Measurements from ENCODE around the gene CNIH4.

DNA sequence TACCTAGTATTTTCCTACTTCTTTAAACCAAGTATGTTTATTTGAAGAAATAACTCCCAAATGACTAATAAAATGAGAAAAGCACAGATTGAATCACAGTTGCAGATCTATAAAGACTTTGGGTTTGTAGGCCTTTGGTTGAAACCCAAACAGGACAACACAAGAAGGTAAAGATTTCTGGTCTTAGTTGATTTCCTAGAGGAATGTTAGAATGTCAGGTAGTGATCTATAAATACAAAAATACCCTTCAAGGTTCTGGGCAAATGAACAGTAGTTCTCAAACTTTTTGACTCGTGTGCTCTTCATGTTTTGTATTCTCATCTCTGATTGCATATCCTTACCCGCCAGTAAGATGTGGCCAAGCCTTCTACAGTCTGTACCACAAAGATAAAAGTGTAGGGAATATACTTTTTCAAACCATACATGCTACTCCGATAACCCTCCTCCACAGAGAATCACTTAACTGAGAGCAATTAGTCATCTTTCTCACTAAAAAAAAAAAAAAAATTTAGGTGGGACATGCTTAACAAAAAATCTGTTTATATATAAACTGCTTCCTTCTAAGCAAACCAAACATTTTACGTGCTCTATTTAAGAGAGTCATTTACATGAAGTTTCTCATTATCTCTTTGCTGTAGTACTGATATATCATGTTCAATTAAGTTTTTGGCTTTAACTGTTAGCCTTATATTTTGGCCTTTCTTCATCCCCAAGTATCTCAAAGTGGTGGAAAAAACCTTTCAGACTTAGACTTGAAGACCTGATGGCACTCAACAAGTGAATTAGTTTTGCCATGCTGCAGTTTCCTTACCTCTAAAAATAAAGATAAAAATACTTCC, 36.0 kb downstream of the CNIH4 start:
- TF ChIP-seq POLR2A (IDR thresholded peaks at IDR 0.05; ENCODE audit: low read length) (peak; percentile 40), GATA1 (IDR thresholded peaks at IDR 0.05; ENCODE audit: low read depth, low read length) (no peak)

Measured in erythroblast (primary cell).